ENCODE data around the gene HSPB9. TPM values are rescaled to one million over a fixed set of nuclear protein-coding genes. Genes with fewer than 3 reads are reported as not detected.

Gene HSPB9
- total and polyA plus RNA-seq, 10 donors, result 0.11 to 0.19 (median 0.17) TPM; not detected in 6

- WGBS, 5 donors, result 11 to 23% (median 13%) methylated on average over 19 to 52 of the region's 52 CpGs
- peak; percentile 78 for DNase-seq
- Histone ChIP-seq H3K4me1 (peaks cover 8 to 23% (median 19%) of the 10 kb centered on the region in 6 donors), H3K27me3 (replicated peaks in 1 of 7) (peaks cover 2 to 47% (median 21%) of the 10 kb centered on the region in 7 donors), H3K36me3 (peaks cover 0 to 7% (median under 1%) of the 10 kb centered on the region in 6 donors), H3K4me3 (peak within 1 kb of the TSS in 5 of 8 donors; percentile 1 to 60 (median 17)), H3K27ac (no peak within 1 kb of the TSS), H3K9me3 (no peaks in the 10 kb centered on the region)
- TF ChIP-seq, protein P1, sequence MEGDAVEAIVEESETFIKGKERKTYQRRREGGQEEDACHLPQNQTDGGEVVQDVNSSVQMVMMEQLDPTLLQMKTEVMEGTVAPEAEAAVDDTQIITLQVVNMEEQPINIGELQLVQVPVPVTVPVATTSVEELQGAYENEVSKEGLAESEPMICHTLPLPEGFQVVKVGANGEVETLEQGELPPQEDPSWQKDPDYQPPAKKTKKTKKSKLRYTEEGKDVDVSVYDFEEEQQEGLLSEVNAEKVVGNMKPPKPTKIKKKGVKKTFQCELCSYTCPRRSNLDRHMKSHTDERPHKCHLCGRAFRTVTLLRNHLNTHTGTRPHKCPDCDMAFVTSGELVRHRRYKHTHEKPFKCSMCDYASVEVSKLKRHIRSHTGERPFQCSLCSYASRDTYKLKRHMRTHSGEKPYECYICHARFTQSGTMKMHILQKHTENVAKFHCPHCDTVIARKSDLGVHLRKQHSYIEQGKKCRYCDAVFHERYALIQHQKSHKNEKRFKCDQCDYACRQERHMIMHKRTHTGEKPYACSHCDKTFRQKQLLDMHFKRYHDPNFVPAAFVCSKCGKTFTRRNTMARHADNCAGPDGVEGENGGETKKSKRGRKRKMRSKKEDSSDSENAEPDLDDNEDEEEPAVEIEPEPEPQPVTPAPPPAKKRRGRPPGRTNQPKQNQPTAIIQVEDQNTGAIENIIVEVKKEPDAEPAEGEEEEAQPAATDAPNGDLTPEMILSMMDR (IDR thresholded peaks at IDR 0.05 in 8 of 11, conservative IDR thresholded peaks at IDR 0.05 in 3 of 11), result no peak
- TF ChIP-seq POLR2AphosphoS5 (IDR thresholded peaks at IDR 0.05) (no peak), POLR2A (IDR thresholded peaks at IDR 0.05) (no peak)
- intact Hi-C loops (cut with DNase I; ENCODE audit: low total_unique reads), result no loop called here
Measured at GRCh38 chr17:42097691-42098631, 24.6 kb upstream of the HSPB9 start, which contains the start of gene ZNF385C. ZNF385C (minus strand) TSS chr17:42098473; CDS start chr17:42063056, 35,417 bp downstream.

GRCh38 chr17:42098730-42099399, 23.7 kb upstream of the HSPB9 start:
- Histone ChIP-seq H3K4me3 (peak overlapping the region in 2 of 8 donors; percentile 34 to 60), H3K36me3 (peaks cover 0 to 16% (median 7%) of the 10 kb centered on the region in 6 donors), H3K4me1 (peaks cover 8 to 23% (median 19%) of the 10 kb centered on the region in 6 donors), H3K27ac (no peak overlapping the region), H3K9me3 (no peaks in the 10 kb centered on the region), H3K27me3 (replicated peaks in 1 of 7) (peaks cover 2 to 47% (median 21%) of the 10 kb centered on the region in 7 donors)
- 62 to 71% (median 67%) methylated on average over 13 to 14 of the region's 14 CpGs for WGBS, 5 donors
- no peak for TF ChIP-seq POLR2AphosphoS5 (IDR thresholded peaks at IDR 0.05)
- TF ChIP-seq POLR2A (IDR thresholded peaks at IDR 0.05), result no peak
- TF ChIP-seq, protein P1 (IDR thresholded peaks at IDR 0.05 in 8 of 11, conservative IDR thresholded peaks at IDR 0.05 in 3 of 11), result no peak
- intact Hi-C loops (cut with DNase I; ENCODE audit: low total_unique reads), result no loop called here
- no peak for DNase-seq

- Histone ChIP-seq H3K4me3 (no peak overlapping the region), H3K27ac (no peak overlapping the region), H3K9me3 (no peaks in the 10 kb centered on the region), H3K4me1 (peaks cover 8 to 25% (median 19%) of the 10 kb centered on the region in 6 donors), H3K36me3 (peaks cover 0 to 44% (median 18%) of the 10 kb centered on the region in 6 donors), H3K27me3 (replicated peaks in 1 of 7) (peaks cover 2 to 22% (median 16%) of the 10 kb centered on the region in 7 donors)
- TF ChIP-seq POLR2A (IDR thresholded peaks at IDR 0.05), result no peak
- TF ChIP-seq POLR2AphosphoS5 (IDR thresholded peaks at IDR 0.05), result peak in 1 of 3 donors; percentile 34
- TF ChIP-seq, protein P1 (IDR thresholded peaks at IDR 0.05 in 8 of 11, conservative IDR thresholded peaks at IDR 0.05 in 3 of 11), result peak; percentile 50 to 85 (median 76)
- peak; percentile 83 for DNase-seq
- intact Hi-C loops (cut with DNase I; ENCODE audit: low total_unique reads), result no loop called here
- WGBS, 5 donors, result 46 to 52% (median 49%) methylated on average over 12 to 14 of the region's 14 CpGs
Measured at GRCh38 chr17:42101513-42102292, 20.9 kb upstream of the HSPB9 start.
